ENCODE measurements around the gene ADGRA1. TPM values are rescaled to one million over a fixed set of nuclear protein-coding genes. Genes with fewer than 3 reads are reported as not detected.

The ADGRA1 gene
- total RNA-seq, 1 donor from 2014 or later: 9.1 TPM

GRCh38 chr10:133072720-133073390 is 14.9 kb upstream of the ADGRA1 start:
- Mint-ChIP-seq H3K9me3 (ENCODE audit: unreplicated experiment) (peaks cover 15% of the 10 kb centered on the region), H3K27me3 (ENCODE audit: unreplicated experiment) (peaks cover 7% of the 10 kb centered on the region), H3K4me1 (ENCODE audit: low read depth, unreplicated experiment) (peaks cover 15% of the 10 kb centered on the region), H3K4me3 (ENCODE audit: unreplicated experiment) (peak overlapping the region; percentile 42), H3K27ac (ENCODE audit: unreplicated experiment) (peak overlapping the region; percentile 92), H3K36me3 (ENCODE audit: unreplicated experiment) (no peaks in the 10 kb centered on the region)
- no peak for TF ChIP-seq CTCF (IDR thresholded peaks at IDR 0.05; ENCODE audit: partially characterized antibody, unreplicated experiment)
- no peak for DNase-seq

- peaks cover 12% of the 10 kb centered on the region for H3K4me1 Mint-ChIP-seq (ENCODE audit: low read depth, unreplicated experiment)
- H3K4me3 Mint-ChIP-seq (ENCODE audit: unreplicated experiment): peak overlapping the region; percentile 15
- H3K27ac Mint-ChIP-seq (ENCODE audit: unreplicated experiment): peak overlapping the region; percentile 80
- peaks cover 12% of the 10 kb centered on the region for H3K9me3 Mint-ChIP-seq (ENCODE audit: unreplicated experiment)
- H3K36me3 Mint-ChIP-seq (ENCODE audit: unreplicated experiment): no peaks in the 10 kb centered on the region
- no peak for DNase-seq
- H3K27me3 Mint-ChIP-seq (ENCODE audit: unreplicated experiment): peaks cover 7% of the 10 kb centered on the region
- no peak for TF ChIP-seq CTCF (IDR thresholded peaks at IDR 0.05; ENCODE audit: partially characterized antibody, unreplicated experiment)
Measured at GRCh38 chr10:133075346-133076137, 12.2 kb upstream of the ADGRA1 start.

GRCh38 chr10:133076274-133077038 is 11.3 kb upstream of the ADGRA1 start:
- Mint-ChIP-seq H3K27ac (ENCODE audit: unreplicated experiment) (peak overlapping the region; percentile 88), H3K4me3 (ENCODE audit: unreplicated experiment) (no peak overlapping the region), H3K4me1 (ENCODE audit: low read depth, unreplicated experiment) (peaks cover 9% of the 10 kb centered on the region), H3K9me3 (ENCODE audit: unreplicated experiment) (peaks cover 13% of the 10 kb centered on the region), H3K27me3 (ENCODE audit: unreplicated experiment) (peaks cover 7% of the 10 kb centered on the region), H3K36me3 (ENCODE audit: unreplicated experiment) (no peaks in the 10 kb centered on the region)
- peak; percentile 69 for DNase-seq
- TF ChIP-seq CTCF (IDR thresholded peaks at IDR 0.05; ENCODE audit: partially characterized antibody, unreplicated experiment): no peak

- Mint-ChIP-seq H3K36me3 (ENCODE audit: unreplicated experiment) (no peaks in the 10 kb centered on the region), H3K4me3 (ENCODE audit: unreplicated experiment) (no peak overlapping the region), H3K4me1 (ENCODE audit: low read depth, unreplicated experiment) (peaks cover 9% of the 10 kb centered on the region), H3K9me3 (ENCODE audit: unreplicated experiment) (peaks cover 8% of the 10 kb centered on the region), H3K27ac (ENCODE audit: unreplicated experiment) (no peak overlapping the region), H3K27me3 (ENCODE audit: unreplicated experiment) (peaks cover 8% of the 10 kb centered on the region)
- no peak for TF ChIP-seq CTCF (IDR thresholded peaks at IDR 0.05; ENCODE audit: partially characterized antibody, unreplicated experiment)
- DNase-seq: no peak
Measured at GRCh38 chr10:133079836-133080682, 7.7 kb upstream of the ADGRA1 start.

Measured in glutamatergic neuron (in vitro differentiated cells).